Neural cell (in vitro differentiated cells): Measurements from ENCODE around the gene RAD9B.
A peak's percentile ranks its signal among the peaks of the same experiment; 100 is the strongest.

Experiments
- CTCF ChIP-seq: fragments of 450-650 bp; IDR thresholded peaks from 2 replicates; pipeline ENCODE4 v1.5.1; 2014; ENCODE audit warnings: antibody characterized with exemption, mild to moderate bottlenecking, moderate library complexity; ENCODE audit not compliant: poor library complexity, severe bottlenecking
- EP300 ChIP-seq: fragments of 450-650 bp; conservative IDR thresholded peaks from 2 replicates; pipeline ENCODE4 v1.6.1; 2014; ENCODE audit warnings: antibody characterized with exemption, mild to moderate bottlenecking, moderate library complexity; ENCODE audit not compliant: poor library complexity, severe bottlenecking
- EZH2 ChIP-seq: fragments of 200-600, 300-800 bp; shearing (Covaris generic), sonication (generic); IDR thresholded peaks from 2 replicates; pipeline ENCODE4 v1.6.1; 2014; ENCODE audit warnings: antibody characterized with exemption, low read length, borderline replicate concordance, mild to moderate bottlenecking; ENCODE audit not compliant: insufficient read depth, poor library complexity, severe bottlenecking
- MXI1 ChIP-seq: fragments of 450-650 bp; conservative IDR thresholded peaks from 2 replicates; pipeline ENCODE4 v1.6.1; 2014; ENCODE audit warnings: antibody characterized with exemption, mild to moderate bottlenecking; ENCODE audit not compliant: poor library complexity, severe bottlenecking
- POLR2AphosphoS5 ChIP-seq: IDR thresholded peaks from 2 replicates; pipeline ENCODE4 v1.6.1; 2012
- RAD21 ChIP-seq: fragments of 450-650 bp; conservative IDR thresholded peaks from 2 replicates; pipeline ENCODE4 v1.6.1; 2014; ENCODE audit warnings: antibody characterized with exemption, mild to moderate bottlenecking, moderate library complexity
- REST ChIP-seq: IDR thresholded peaks from 2 replicates; pipeline ENCODE4 v1.6.1; 2012; ENCODE audit warnings: borderline replicate concordance
- SMC3 ChIP-seq: fragments of 450-650 bp; conservative IDR thresholded peaks from 2 replicates; pipeline ENCODE4 v1.6.1; 2014; ENCODE audit warnings: antibody characterized with exemption, mild to moderate bottlenecking, moderate library complexity; ENCODE audit not compliant: poor library complexity
- TAF1 ChIP-seq: IDR thresholded peaks from 2 replicates; pipeline ENCODE4 v1.6.1; 2012; ENCODE audit warnings: low read depth

- TF ChIP-seq CTCF, result no peak
- peak; percentile 65 for TF ChIP-seq EP300
- TF ChIP-seq RAD21, result no peak
- TF ChIP-seq POLR2AphosphoS5, result peak; percentile 85
- no peak for TF ChIP-seq EZH2
- TF ChIP-seq REST, result peak; percentile 94
- TF ChIP-seq MXI1, result peak; percentile 96
- no peak for TF ChIP-seq SMC3
- peak; percentile 84 for TF ChIP-seq TAF1
Measured at GRCh38 chr12:110468214-110469048, 33.7 kb upstream of the RAD9B start, which contains the start of the genes FAM216A and GPN3.
